Measurements from ENCODE around the gene TYMP.

The TYMP gene

GRCh38 chr22:50476868-50477267, 52.9 kb downstream of the TYMP start:
- TF ChIP-seq, protein P1, sequence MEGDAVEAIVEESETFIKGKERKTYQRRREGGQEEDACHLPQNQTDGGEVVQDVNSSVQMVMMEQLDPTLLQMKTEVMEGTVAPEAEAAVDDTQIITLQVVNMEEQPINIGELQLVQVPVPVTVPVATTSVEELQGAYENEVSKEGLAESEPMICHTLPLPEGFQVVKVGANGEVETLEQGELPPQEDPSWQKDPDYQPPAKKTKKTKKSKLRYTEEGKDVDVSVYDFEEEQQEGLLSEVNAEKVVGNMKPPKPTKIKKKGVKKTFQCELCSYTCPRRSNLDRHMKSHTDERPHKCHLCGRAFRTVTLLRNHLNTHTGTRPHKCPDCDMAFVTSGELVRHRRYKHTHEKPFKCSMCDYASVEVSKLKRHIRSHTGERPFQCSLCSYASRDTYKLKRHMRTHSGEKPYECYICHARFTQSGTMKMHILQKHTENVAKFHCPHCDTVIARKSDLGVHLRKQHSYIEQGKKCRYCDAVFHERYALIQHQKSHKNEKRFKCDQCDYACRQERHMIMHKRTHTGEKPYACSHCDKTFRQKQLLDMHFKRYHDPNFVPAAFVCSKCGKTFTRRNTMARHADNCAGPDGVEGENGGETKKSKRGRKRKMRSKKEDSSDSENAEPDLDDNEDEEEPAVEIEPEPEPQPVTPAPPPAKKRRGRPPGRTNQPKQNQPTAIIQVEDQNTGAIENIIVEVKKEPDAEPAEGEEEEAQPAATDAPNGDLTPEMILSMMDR (IDR thresholded peaks at IDR 0.05; ENCODE audit: control extremely low read depth, extremely low read depth, low read depth, missing control alignments) = no peak
- POLR2A ChIA-PET = no interaction called here
- DNase-seq (ENCODE audit: extremely low spot score) = no peak
- CTCF ChIA-PET = interaction anchor here (3.0 kb wide), 1 partner anchor 21 kb away, joined by 10 read pairs; no protein-coding TSS in a partner anchor

All from GM10248 (cell line).